HUES6 (cell line): ENCODE measurements around the gene TOR1B.
"Not testable (repeated sequence)": the region's sequence is repeated elsewhere in the genome, so short reads cannot be mapped to it uniquely, and the experiment has no call there.

Experiments
- H3K27ac ChIP-seq: 2 replicates; pipeline ENCODE4 v1.7.0; 2013; ENCODE audit warnings: low read depth, mild to moderate bottlenecking, low read length, inconsistent platforms
- H3K27me3 ChIP-seq: 2 replicates; pipeline ENCODE4 v1.6.1; 2013; ENCODE audit warnings: low read length; ENCODE audit not compliant: control insufficient read depth, insufficient read depth
- H3K36me3 ChIP-seq: 2 replicates; pipeline ENCODE4 v1.6.1; 2013; ENCODE audit warnings: low read length; ENCODE audit not compliant: control insufficient read depth, insufficient read depth
- H3K4me1 ChIP-seq: 2 replicates; pipeline ENCODE4 v1.6.1; 2013; ENCODE audit warnings: low read length; ENCODE audit not compliant: control insufficient read depth, insufficient read depth
- H3K4me3 ChIP-seq: 2 replicates; pipeline ENCODE4 v1.5.1; 2013; ENCODE audit warnings: low read depth, low read length
- H3K9ac ChIP-seq: one replicate; pipeline ENCODE4 v1.6.1; 2013; ENCODE audit warnings: mild to moderate bottlenecking, low read length
- H3K9me3 ChIP-seq: 2 replicates; pipeline ENCODE4 v1.6.1; 2013; ENCODE audit warnings: low read depth, low read length; ENCODE audit not compliant: control insufficient read depth, insufficient read depth

TOR1B gene

GRCh38 chr9:129794549-129794948 is 8.4 kb upstream of the TOR1B start:
- Histone ChIP-seq H3K27me3 (peaks cover 7% of the 10 kb centered on the region; the same call in 1 of the 2 replicates), H3K4me3 (no peak overlapping the region), H3K9me3 (no peaks in the 10 kb centered on the region), H3K36me3 (no peaks in the 10 kb centered on the region), H3K4me1 (no peaks in the 10 kb centered on the region), H3K9ac (no peak overlapping the region), H3K27ac (no peak overlapping the region)

- not testable (repeated sequence) for H3K27ac ChIP-seq
Measured at GRCh38 chr9:129796029-129796428, 7.0 kb upstream of the TOR1B start.

GRCh38 chr9:129798973-129799372 is 4.0 kb upstream of the TOR1B start:
- no peaks in the 10 kb centered on the region for H3K9me3 ChIP-seq
- H3K27me3 ChIP-seq, result peaks cover 7% of the 10 kb centered on the region; the same call in 1 of the 2 replicates
- H3K4me3 ChIP-seq, result no peak overlapping the region
- H3K27ac ChIP-seq, result no peak overlapping the region
- no peak overlapping the region for H3K9ac ChIP-seq
- peaks cover 2% of the 10 kb centered on the region; the same call in 1 of the 2 replicates for H3K4me1 ChIP-seq
- H3K36me3 ChIP-seq, result no peaks in the 10 kb centered on the region

More at GRCh38 chr9:129796029-129796428, 7.0 kb upstream of the TOR1B start:
- not testable (repeated sequence) for H3K36me3 ChIP-seq, H3K4me3 ChIP-seq, H3K4me1 ChIP-seq, H3K9ac ChIP-seq, H3K27me3 ChIP-seq, H3K9me3 ChIP-seq

GRCh38 chr9:129801504-129801903 is 1.5 kb upstream of the TOR1B start:
- H3K36me3 ChIP-seq, result peaks cover 5% of the 10 kb centered on the region
- H3K27ac ChIP-seq, result no peak overlapping the region

GRCh38 chr9:129803676-129804060 is 684 bp downstream of the TOR1B start:
- Histone ChIP-seq H3K4me3 (peak overlapping the region; percentile 94), H3K9ac (peak overlapping the region; percentile 55), H3K36me3 (peaks cover 15% of the 10 kb centered on the region), H3K4me1 (peaks cover 5% of the 10 kb centered on the region; the same call in 1 of the 2 replicates), H3K27me3 (no peaks in the 10 kb centered on the region), H3K9me3 (no peaks in the 10 kb centered on the region), H3K27ac (no peak overlapping the region)

More at GRCh38 chr9:129801504-129801903, 1.5 kb upstream of the TOR1B start:
- Histone ChIP-seq H3K27me3 (no peaks in the 10 kb centered on the region), H3K9ac (no peak overlapping the region), H3K9me3 (no peaks in the 10 kb centered on the region), H3K4me3 (no peak overlapping the region), H3K4me1 (peaks cover 5% of the 10 kb centered on the region; the same call in 1 of the 2 replicates)

GRCh38 chr9:129806061-129806460 is 3.1 kb downstream of the TOR1B start:
- Histone ChIP-seq H3K9ac (no peak overlapping the region), H3K36me3 (peaks cover 38% of the 10 kb centered on the region), H3K27me3 (no peaks in the 10 kb centered on the region)

GRCh38 chr9:129809346-129809745 is 6.4 kb downstream of the TOR1B start:
- no peak overlapping the region for H3K9ac ChIP-seq
- no peaks in the 10 kb centered on the region for H3K27me3 ChIP-seq
- H3K27ac ChIP-seq, result no peak overlapping the region
- H3K4me3 ChIP-seq, result no peak overlapping the region
- H3K9me3 ChIP-seq, result no peaks in the 10 kb centered on the region
- H3K36me3 ChIP-seq, result peaks cover 65% of the 10 kb centered on the region
- no peaks in the 10 kb centered on the region for H3K4me1 ChIP-seq

More at GRCh38 chr9:129806061-129806460, 3.1 kb downstream of the TOR1B start:
- Histone ChIP-seq H3K27ac (no peak overlapping the region), H3K9me3 (no peaks in the 10 kb centered on the region), H3K4me1 (peaks cover 5% of the 10 kb centered on the region; the same call in 1 of the 2 replicates), H3K4me3 (no peak overlapping the region)

GRCh38 chr9:129810116-129810515 is 7.1 kb downstream of the TOR1B start:
- H3K36me3 ChIP-seq, result peaks cover 70% of the 10 kb centered on the region
- H3K9ac ChIP-seq, result no peak overlapping the region
- H3K4me3 ChIP-seq, result no peak overlapping the region
- H3K27me3 ChIP-seq, result no peaks in the 10 kb centered on the region
- no peaks in the 10 kb centered on the region for H3K4me1 ChIP-seq
- no peaks in the 10 kb centered on the region for H3K9me3 ChIP-seq
- no peak overlapping the region for H3K27ac ChIP-seq

- peaks cover 72% of the 10 kb centered on the region for H3K36me3 ChIP-seq
- no peak overlapping the region for H3K9ac ChIP-seq
- no peaks in the 10 kb centered on the region for H3K4me1 ChIP-seq
- H3K27me3 ChIP-seq, result no peaks in the 10 kb centered on the region
- no peak overlapping the region for H3K27ac ChIP-seq
- H3K9me3 ChIP-seq, result no peaks in the 10 kb centered on the region
- no peak overlapping the region for H3K4me3 ChIP-seq
Measured at GRCh38 chr9:129810788-129811187, 7.8 kb downstream of the TOR1B start.

GRCh38 chr9:129811967-129812363 is 9.0 kb downstream of the TOR1B start:
- no peak overlapping the region for H3K4me3 ChIP-seq
- no peaks in the 10 kb centered on the region for H3K4me1 ChIP-seq
- H3K27ac ChIP-seq, result no peak overlapping the region
- H3K9ac ChIP-seq, result no peak overlapping the region
- no peaks in the 10 kb centered on the region for H3K9me3 ChIP-seq
- H3K36me3 ChIP-seq, result peaks cover 82% of the 10 kb centered on the region
- no peaks in the 10 kb centered on the region for H3K27me3 ChIP-seq

- H3K9ac ChIP-seq, result no peak overlapping the region
- no peak overlapping the region for H3K4me3 ChIP-seq
- peaks cover 81% of the 10 kb centered on the region for H3K36me3 ChIP-seq
- H3K27me3 ChIP-seq, result no peaks in the 10 kb centered on the region
- H3K9me3 ChIP-seq, result no peaks in the 10 kb centered on the region
- H3K4me1 ChIP-seq, result no peaks in the 10 kb centered on the region
- no peak overlapping the region for H3K27ac ChIP-seq
Measured at GRCh38 chr9:129812385-129812784, 9.4 kb downstream of the TOR1B start.

GRCh38 chr9:129813661-129814060 is 10.7 kb downstream of the TOR1B start:
- Histone ChIP-seq H3K27ac (no peak overlapping the region), H3K4me3 (no peak overlapping the region), H3K27me3 (no peaks in the 10 kb centered on the region), H3K36me3 (peaks cover 87% of the 10 kb centered on the region), H3K9ac (no peak overlapping the region), H3K9me3 (no peaks in the 10 kb centered on the region), H3K4me1 (no peaks in the 10 kb centered on the region)
